Thoracic aorta (tissue), 2 donors: ENCODE measurements around the gene AKAP3. TPM values are rescaled to one million over a fixed set of nuclear protein-coding genes. Genes with fewer than 3 reads are reported as not detected.

ENCODE experiments used
- ATAC-seq: fragments of 150-250 bp; one replicate; pipeline ENCODE4 v1.8.0; 2017; ENCODE audit warnings: low read depth; ENCODE audit not compliant: insufficient number of reproducible peaks, low FRiP score
- DNase-seq: peaks from one replicate; pipeline ENCODE4 v3.0.0-alpha.2; 2020; ENCODE audit warnings: low spot score
- H3K27ac ChIP-seq, 2 donors: fragments of 200-600 bp; sonication (generic); 1 replicate in 1 of 2; 2 replicates in 1 of 2; pipeline ENCODE4 v1.5.1; 2016; ENCODE audit warnings: mild to moderate bottlenecking in 2 of 2, moderate library complexity in 2 of 2
- H3K27me3 ChIP-seq: fragments of 200-600 bp; sonication (generic); replicated peaks from 2 replicates; pipeline ENCODE4 v1.6.0; 2016; ENCODE audit warnings: mild to moderate bottlenecking; ENCODE audit not compliant: insufficient read depth
- H3K36me3 ChIP-seq: fragments of 200-600 bp; sonication (generic); one replicate; pipeline ENCODE4 v1.5.1; 2016
- H3K4me1 ChIP-seq, 2 donors: fragments of 200-600 bp; sonication (generic); 1 replicate in 1 of 2; 2 replicates in 1 of 2; pipeline versions ENCODE4 v1.5.1 to v1.6.0; 2016; ENCODE audit warnings: low read depth in 2 of 2, mild to moderate bottlenecking in 1 of 2; ENCODE audit not compliant: control insufficient read depth in 1 of 2
- H3K4me3 ChIP-seq: fragments of 200-600 bp; sonication (generic); 2 replicates; pipeline ENCODE4 v1.5.1; 2016; ENCODE audit warnings: mild to moderate bottlenecking
- H3K9me3 ChIP-seq: fragments of 200-600 bp; sonication (generic); 2 replicates; pipeline ENCODE4 v1.5.1; 2016
- total RNA-seq, 2 donors: library from RNA; depleted of rRNA; stranded (reverse); fragments of >200 nt; gene quantifications; one replicate each; pipeline versions ENCODE4 v1.1.0 to v1.2.3, GENCODE V29; 2016
- TF ChIP-seq, protein P1 (sequence below): fragments of 200-600 bp; sonication (generic); IDR thresholded peaks from one replicate; pipeline ENCODE4 v1.5.1; 2019; ENCODE audit warnings: antibody characterized with exemption

The AKAP3 gene
- total RNA-seq, 2 donors from 2014 or later = 1.4 to 3.3 TPM

- no peak overlapping the region for H3K4me3 ChIP-seq
- ATAC-seq (no peak), DNase-seq (no peak)
- no peak overlapping the region for H3K27ac ChIP-seq
- TF ChIP-seq, protein P1, sequence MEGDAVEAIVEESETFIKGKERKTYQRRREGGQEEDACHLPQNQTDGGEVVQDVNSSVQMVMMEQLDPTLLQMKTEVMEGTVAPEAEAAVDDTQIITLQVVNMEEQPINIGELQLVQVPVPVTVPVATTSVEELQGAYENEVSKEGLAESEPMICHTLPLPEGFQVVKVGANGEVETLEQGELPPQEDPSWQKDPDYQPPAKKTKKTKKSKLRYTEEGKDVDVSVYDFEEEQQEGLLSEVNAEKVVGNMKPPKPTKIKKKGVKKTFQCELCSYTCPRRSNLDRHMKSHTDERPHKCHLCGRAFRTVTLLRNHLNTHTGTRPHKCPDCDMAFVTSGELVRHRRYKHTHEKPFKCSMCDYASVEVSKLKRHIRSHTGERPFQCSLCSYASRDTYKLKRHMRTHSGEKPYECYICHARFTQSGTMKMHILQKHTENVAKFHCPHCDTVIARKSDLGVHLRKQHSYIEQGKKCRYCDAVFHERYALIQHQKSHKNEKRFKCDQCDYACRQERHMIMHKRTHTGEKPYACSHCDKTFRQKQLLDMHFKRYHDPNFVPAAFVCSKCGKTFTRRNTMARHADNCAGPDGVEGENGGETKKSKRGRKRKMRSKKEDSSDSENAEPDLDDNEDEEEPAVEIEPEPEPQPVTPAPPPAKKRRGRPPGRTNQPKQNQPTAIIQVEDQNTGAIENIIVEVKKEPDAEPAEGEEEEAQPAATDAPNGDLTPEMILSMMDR = no peak
- H3K27me3 ChIP-seq = no peaks in the 10 kb centered on the region
- no peaks in the 10 kb centered on the region for H3K9me3 ChIP-seq
- H3K36me3 ChIP-seq = no peaks in the 10 kb centered on the region
- H3K4me1 ChIP-seq = no peaks in the 10 kb centered on the region
Observed at GRCh38 chr12:4626543-4626942, 22.3 kb downstream of the AKAP3 start.

DNA sequence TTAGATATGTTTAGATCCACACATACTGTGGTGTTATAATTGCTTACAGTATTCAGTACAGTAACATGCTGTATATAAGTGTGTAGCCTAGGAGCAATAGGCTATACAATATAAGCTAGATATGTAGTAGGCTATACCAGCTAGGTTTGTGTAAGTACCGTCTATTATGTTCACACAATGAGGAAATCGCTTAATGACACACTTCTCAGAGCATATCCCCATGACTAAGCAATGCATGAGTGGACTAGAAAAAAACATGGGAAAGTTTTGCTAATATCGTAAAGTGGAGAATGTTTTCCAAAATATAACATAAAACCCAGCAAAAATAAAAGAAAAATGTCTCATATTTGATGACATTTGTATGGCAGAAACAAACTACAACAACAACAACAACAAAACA lies 27.3 kb downstream of the AKAP3 start:
- TF ChIP-seq, protein P1 = no peak
- DNase-seq (no peak), ATAC-seq (no peak)
- Histone ChIP-seq H3K4me3 (no peak overlapping the region), H3K36me3 (no peaks in the 10 kb centered on the region), H3K9me3 (no peaks in the 10 kb centered on the region), H3K27me3 (no peaks in the 10 kb centered on the region), H3K4me1 (no peaks in the 10 kb centered on the region), H3K27ac (no peak overlapping the region)

- no peak for ATAC-seq
- Histone ChIP-seq H3K36me3 (peaks cover 16% of the 10 kb centered on the region), H3K27me3 (no peaks in the 10 kb centered on the region), H3K4me3 (no peak overlapping the region), H3K4me1 (no peaks in the 10 kb centered on the region), H3K9me3 (no peaks in the 10 kb centered on the region), H3K27ac (no peak overlapping the region)
- DNase-seq = no peak
- TF ChIP-seq, protein P1 = no peak
Observed at GRCh38 chr12:4615667-4616066, 33.2 kb downstream of the AKAP3 start.

DNA sequence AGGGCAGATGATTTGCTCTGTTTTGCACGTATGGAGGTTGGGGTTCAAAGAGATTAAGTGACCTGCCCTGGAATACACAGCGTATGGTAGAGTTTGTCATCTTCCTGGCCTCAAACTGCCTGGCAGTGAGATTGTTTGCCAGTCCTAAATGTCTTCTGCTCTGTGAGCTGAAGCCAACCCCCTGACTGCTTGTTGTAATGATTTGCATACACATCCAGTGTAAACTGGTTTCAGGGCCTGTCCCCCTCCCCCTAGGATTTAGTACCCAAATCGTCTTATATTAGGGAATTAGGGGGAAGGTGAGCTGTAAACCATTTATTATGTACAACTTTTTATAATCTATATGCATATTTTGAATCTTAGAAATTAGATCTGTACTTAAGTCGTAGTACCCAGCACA lies 38.4 kb downstream of the AKAP3 start:
- no peak overlapping the region for H3K27ac ChIP-seq
- no peaks in the 10 kb centered on the region for H3K9me3 ChIP-seq
- no peak overlapping the region for H3K4me3 ChIP-seq
- DNase-seq (no peak), ATAC-seq (no peak)
- TF ChIP-seq, protein P1 = no peak
- peaks cover 6 to 14% of the 10 kb centered on the region in 2 donors for H3K4me1 ChIP-seq
- peaks cover 16% of the 10 kb centered on the region for H3K36me3 ChIP-seq
- H3K27me3 ChIP-seq = no peaks in the 10 kb centered on the region

DNA sequence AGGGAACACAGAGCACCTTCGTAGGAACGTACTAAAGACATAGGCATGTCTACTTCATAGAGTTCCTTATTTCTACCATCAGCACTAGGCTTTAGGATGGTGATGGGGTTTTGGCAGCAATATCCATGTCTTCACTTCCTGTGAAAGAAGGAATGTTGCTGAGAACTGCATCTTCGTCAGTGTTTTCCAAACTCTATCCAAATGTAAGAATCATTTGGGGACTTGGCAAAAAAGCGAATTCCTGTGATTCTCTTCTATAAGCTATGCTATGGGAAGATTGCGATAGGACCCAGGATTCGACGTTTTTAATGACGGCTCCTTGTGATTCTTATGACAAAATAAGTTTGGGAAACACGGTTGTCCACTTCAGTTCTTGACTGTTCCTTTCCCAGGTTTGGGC lies 39.8 kb downstream of the AKAP3 start:
- no peaks in the 10 kb centered on the region for H3K9me3 ChIP-seq
- no peak overlapping the region for H3K27ac ChIP-seq
- no peaks in the 10 kb centered on the region for H3K27me3 ChIP-seq
- DNase-seq (no peak), ATAC-seq (no peak)
- no peak overlapping the region for H3K4me3 ChIP-seq
- H3K4me1 ChIP-seq = peaks cover 6 to 15% of the 10 kb centered on the region in 2 donors
- H3K36me3 ChIP-seq = peaks cover 13% of the 10 kb centered on the region
- TF ChIP-seq, protein P1 = no peak
